Measurements from ENCODE around the gene CLIC4.
A peak's percentile ranks its signal among the peaks of the same experiment; 100 is the strongest.
"Not testable (repeated sequence)": the region's sequence is repeated elsewhere in the genome, so short reads cannot be mapped to it uniquely, and the experiment has no call there.

Gene CLIC4

GRCh38 chr1:24744911-24745710, at the start of gene CLIC4:
Gene CLIC4, plus strand, starts transcription at chr1:24745447. Its CDS starts 107 bp downstream, at chr1:24745554.
- peak; percentile 99 for DNase-seq (ENCODE audit: low read depth in 2 of 2)

DNA sequence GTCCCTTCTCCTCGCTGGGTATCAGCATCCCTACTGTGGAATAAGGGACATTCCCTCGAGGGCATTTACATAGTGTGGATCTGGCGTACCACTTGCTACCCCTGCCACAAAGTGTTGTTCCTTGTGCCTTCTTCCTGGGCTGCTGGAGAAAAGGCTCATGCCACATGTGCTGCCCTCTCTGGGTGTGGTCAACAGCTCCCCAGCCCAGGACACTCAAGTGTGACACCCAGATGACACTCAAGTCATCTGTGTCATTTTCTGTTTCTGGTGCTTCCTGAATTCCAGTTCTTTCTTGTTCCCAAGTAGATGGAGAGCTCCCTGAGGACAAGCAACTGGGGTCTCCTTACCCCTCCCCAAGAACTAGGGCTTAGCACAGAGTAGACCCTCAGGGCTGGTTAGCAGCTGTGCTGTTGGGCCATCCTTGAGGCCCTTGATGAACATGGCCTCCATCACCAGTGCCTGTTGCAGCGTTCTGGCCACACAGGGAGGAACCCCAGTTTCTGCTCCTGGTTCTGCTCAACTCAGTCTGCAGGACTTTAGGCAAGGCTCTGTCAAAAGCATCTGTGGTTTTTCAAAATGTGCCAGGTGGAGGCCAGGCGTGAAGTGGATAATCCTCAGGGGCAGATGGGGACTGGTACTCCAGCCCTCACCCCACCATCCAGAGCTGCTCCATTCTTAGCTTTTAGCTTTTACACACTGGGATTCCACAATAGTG, 49.0 kb upstream of the CLIC4 start:
- no peak for DNase-seq (ENCODE audit: low read depth in 2 of 2)

DNA sequence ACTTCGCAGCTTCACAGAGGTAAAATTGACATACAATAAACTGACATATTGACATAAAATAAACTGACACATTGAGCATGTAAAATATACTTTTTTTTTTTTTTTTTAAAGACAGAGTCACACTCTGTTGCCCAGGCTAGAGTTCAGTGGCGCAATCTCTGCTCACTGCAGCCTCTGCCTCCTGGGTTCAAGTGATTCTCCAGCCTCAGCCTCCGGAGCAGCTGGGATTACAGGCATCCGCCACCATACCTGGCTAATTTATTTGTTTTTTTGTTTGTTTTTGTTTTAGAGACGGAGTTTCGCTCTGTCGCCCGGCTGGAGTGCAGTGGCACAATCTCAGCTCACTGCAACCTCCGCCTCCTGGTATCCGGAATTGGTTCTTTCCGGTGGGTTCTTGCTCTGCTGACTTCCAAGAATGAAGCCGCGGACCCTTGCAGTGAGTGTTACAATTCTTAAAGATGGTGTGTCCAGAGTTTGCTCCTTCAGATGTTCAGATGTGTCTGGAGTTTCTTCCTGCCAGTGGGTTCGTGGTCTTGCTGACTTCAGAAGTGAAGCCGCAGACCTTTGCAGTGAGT, 48.4 kb upstream of the CLIC4 start:
- no peak for DNase-seq (ENCODE audit: low read depth in 2 of 2)

DNA sequence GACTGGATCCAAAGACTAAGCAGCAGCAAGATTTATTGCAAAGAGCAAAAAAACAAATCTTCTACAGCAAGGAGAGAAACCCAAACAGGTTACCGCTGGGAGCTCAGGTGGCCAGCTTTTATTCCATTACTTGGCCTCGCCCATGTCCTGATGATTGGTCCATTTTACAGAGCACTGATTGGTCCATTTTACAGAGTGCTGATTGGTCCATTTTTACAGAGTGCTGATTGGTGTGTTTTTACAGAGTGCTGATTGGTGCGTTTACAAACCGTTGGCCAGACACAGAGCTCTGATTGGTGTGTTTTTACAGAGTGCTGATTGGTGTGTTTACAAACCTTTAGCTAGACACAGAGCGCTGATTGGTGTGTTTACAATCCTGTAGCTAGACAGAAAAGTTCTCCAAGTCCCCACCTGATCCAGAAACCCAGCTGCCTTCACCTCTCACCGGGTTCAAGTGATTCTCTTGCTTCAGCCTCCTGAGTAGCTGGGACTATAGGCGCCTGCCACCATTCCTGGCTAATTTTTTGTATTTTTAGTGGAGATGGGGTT, 47.7 kb upstream of the CLIC4 start:
- not testable (repeated sequence) for DNase-seq (ENCODE audit: low read depth in 2 of 2)

DNA sequence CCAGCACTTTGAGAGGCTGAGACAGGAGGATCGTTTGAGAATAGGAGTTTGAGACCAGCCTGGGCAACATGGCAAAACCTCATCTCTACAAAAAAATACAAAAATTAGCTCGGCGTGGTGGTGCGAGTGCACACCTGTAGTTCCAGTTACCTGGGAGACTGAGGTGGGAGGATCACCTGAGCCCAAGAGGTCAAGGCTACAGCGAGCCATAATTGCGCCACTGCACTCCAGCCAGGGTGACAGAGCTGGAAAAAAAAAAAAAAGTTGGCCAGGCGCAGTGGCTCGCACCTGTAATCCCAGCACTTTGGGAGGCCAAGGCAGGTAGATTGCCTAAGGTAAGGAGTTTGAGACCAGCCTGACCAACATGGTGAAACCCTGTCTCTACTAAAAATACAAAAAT, 46.9 kb upstream of the CLIC4 start:
- DNase-seq (ENCODE audit: low read depth in 2 of 2) = not testable (repeated sequence)

DNA sequence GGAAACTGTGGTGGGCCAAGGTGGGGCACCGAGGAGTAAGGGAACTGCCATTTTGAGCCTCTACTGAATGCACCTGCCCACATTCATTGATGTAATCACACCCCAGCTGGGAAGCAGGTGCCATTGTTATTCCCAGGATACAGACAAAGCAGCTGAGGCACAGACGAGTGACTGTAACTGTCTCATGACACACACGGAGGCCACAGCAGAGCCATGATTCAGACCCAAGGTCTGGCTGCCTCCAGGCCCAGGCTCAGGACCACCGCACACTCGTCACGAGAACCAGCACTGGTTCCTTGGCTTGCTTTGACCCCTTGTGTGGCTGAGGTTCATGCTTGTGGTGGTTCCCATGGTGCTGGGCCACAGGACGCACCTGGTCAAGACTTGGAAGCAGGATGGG, 45.6 kb upstream of the CLIC4 start:
- no peak for DNase-seq (ENCODE audit: low read depth in 2 of 2)

DNA sequence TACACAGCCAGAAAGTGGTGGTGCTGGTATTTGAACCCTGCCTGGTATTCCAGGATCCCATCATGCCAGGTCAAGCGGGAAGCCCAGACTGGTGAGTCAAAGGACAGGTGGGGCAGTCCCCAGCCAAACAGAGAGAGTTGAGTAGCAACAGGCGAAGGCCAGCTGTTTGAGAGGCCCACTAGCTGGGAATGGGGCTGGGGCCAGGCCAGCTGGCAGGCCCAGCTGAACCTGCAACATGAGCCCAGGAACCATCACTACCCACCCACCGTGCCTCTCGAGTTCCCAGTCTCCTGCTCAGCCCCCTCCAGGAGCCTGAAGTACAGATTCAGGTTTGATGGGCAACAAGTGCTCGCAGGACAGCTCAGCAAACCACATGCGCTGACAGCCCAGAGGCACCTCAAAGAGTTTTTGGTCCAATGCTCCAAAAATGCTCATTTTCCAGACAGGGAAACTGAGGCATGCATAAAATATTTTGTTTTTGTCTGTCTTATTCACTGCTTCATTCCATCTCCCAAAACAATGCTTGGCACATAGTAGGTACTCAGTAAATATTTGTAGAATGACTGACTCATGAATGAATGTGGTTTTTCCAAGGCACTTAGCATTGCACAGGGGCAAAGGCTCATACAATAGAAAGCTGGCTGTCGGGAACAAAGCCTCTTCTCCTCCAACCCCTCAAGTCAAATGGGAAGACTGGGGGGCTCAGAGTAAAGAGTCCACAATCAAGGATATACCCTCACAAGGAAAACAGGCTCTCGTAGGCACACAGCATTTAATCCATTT, 42.5 kb upstream of the CLIC4 start:
- DNase-seq (ENCODE audit: low read depth in 2 of 2) = no peak

DNA sequence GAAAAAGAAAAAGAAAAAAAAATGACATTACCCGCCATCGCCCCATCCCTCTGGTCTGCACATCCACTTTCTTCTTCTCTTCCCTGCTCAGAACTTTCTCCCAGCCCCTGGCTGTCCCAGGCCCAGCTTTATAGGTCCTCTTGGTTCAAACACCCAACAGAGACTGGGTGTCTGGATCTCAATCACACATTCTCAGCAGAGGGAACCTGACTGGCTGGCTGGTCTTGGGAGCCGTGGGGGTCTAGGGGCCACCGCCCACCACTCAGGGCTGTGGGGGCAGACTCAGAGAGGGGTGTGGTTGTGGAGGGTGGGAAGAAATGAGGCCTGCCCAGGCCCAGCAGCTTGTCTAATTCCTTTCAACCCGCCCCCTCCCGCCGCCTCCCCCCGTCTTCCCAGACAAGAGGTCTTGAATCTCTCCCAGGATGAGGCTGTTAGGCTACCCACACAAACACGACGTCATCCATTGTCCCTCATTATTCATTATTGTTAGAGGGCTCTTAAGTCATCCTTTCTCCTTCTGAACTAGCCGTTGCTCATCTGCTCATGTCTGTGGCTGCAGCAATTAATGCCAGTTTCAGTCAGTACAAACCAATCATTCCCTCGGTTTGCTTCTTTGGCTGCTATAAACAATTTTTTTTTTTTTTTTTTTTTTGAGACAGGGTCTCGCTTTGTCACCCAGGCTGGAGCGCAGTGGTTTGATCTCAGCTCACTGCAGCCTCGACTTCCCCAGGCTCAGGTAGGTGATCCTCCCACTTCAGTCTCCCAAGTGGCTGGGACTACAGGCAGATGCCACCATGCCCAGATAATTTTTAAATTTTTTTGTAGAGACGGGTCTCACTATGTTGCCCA, 40.6 kb upstream of the CLIC4 start:
- no peak for DNase-seq (ENCODE audit: low read depth in 2 of 2)

- no peak for DNase-seq (ENCODE audit: low read depth in 2 of 2)
These were observed 39.8 kb upstream of the CLIC4 start for GRCh38 chr1:24705260-24706073.

- not testable (repeated sequence) for DNase-seq (ENCODE audit: low read depth in 2 of 2)
These were observed 39.2 kb upstream of the CLIC4 start for GRCh38 chr1:24706074-24706389.

DNA sequence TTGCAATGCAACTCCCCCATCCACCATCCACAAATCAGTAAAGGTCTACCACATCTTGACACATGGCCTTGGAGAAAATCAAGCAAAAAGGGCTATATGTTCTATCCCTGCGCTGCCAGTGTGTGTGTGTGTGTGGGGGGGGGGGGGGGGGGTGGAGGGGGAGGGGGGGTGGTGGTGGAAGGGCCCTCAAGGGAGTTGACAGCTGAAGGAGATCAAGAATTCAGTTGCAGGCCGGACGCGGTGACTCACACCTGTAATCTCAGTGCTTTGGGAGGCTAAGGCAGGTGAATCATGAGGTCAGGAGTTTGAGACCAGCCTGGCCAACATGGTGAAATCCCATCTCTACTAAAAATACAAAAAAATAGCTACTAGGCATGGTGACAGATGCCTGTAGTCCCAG, 37.6 kb upstream of the CLIC4 start:
- no peak for DNase-seq (ENCODE audit: low read depth in 2 of 2)

DNA sequence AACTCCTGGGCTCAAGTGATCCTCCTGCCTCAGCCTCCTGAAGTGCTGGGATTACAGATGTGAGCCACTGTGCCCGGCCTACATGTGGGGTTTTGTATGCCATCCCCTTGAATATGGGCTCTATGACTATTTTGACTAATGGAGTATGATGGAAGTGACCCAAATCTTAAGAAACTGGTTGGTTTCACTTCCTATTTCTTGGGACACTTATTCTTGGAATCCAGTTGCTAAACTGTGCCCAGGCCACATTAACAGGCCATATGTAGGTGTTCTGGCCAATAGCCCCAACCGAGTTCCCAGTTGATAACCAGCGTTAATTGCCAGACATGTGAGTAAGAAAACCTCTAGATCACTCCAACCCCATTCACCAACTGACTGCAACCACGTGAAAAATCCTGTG, 36.3 kb upstream of the CLIC4 start:
- DNase-seq (ENCODE audit: low read depth in 2 of 2) = no peak

DNA sequence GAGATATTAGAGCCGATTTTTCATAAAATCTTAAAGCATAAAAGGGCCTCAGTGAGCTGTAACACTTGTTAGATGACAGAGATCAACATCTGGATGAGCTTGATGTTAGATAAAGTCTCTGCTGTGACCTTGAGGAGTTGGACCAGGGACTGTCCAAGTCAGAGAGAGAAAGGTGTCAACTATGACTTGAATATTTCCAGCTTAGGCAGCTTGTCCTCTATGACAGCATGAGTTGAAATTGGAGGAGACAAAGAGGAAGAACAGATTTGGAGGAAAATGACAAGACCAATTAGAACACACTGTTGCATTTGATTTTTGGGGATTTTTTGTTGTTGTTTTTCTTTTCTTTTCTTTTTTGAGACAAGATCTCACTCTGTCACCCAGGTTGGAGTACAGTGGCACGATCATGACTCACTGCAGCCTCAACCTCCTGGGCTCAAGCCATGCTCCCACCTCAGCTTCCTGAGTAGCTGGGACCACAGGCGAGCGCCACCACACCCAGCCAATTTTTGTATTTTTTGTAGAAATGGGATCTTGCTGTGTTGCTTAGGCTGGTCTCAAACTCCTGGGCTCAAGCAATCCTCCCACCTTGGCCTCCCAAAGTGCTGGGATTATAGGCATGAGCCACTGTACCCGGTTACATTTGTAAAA, 35.3 kb upstream of the CLIC4 start:
- DNase-seq (ENCODE audit: low read depth in 2 of 2) = no peak

- no peak for DNase-seq (ENCODE audit: low read depth in 2 of 2)
These were observed 33.9 kb upstream of the CLIC4 start for GRCh38 chr1:24711329-24711728.

DNA sequence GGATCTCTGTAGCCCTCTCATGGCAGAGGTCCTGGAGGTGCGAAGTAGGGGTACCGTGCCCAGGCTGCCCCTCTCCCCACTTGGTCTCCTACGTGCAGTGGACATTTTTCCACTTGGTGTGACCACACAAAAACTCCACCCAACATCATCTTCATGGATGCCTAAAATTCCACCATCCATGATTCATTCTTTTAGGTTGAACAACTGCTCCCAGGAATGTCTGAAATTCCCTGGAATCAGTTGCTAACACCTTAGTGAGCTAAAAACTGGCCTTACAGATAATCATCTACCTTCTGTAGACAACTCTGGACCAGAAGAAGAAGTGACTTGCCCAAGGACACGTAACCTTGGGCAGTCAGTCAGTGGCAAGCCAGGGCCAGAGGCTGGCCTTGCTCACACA, 32.1 kb upstream of the CLIC4 start:
- DNase-seq (ENCODE audit: low read depth in 2 of 2) = no peak

GRCh38 chr1:24713736-24714135, 31.5 kb upstream of the CLIC4 start:
- no peak for DNase-seq (ENCODE audit: low read depth in 2 of 2)

GRCh38 chr1:24714859-24715520, 30.3 kb upstream of the CLIC4 start:
- peak; percentile 27 to 38 for DNase-seq (ENCODE audit: low read depth in 2 of 2)

DNA sequence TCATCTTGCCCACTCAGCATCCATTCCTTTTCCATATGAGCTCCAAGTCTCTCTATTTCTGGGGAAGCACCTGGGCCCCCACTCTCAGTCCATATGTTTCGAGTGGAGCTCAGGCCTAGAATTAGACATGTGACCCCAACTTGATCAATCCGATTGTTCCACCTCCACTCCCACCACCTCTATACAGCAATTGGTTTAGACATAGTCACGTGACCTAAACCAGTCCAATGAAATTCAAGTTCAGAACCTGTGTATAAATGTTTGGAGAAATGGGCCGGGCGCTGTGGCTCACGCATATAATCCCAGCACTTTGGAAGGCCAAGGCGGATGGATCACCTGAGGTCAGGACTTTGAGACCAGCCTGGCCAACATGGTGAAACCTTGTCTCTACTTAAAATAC, 29.6 kb upstream of the CLIC4 start:
- no peak for DNase-seq (ENCODE audit: low read depth in 2 of 2)
